Endothelial cell of umbilical vein (primary cell): Measurements from ENCODE around the gene CCDC170. TPM values are rescaled to one million over a fixed set of nuclear protein-coding genes. Genes with fewer than 3 reads are reported as not detected.

ENCODE experiments used
- BruUV-seq: library from RNA; stranded (reverse); fragments of 400-500 nt; replicated peaks from 2 replicates; lab custom pipeline; 2021; lab: Mats Ljungman, UMichigan
- CTCF ChIA-PET: fragments of 300-600, 350-600 bp; sonication (Branson Sonifier 250); formaldehyde crosslinking; loops from one replicate; lab custom pipeline; 2021; ENCODE audit warnings: antibody characterized with exemption, inconsistent platforms; lab: Charles Lee
- POLR2A ChIA-PET: fragments of 300-600, 350-600 bp; sonication (Branson Sonifier 250); formaldehyde crosslinking; loops from one replicate; lab custom pipeline; 2021; ENCODE audit warnings: antibody characterized with exemption, inconsistent platforms; lab: Charles Lee
- DNase-seq: peaks from one replicate; pipeline ENCODE4 v3.0.0-alpha.2; 2011; ENCODE audit warnings: low read depth, low spot score
- FAIRE-seq: peaks from 2 replicates; lab custom pipeline; 2011; peaks lifted over from hg19 to GRCh38; lab: Jason Lieb, UNC
- H2AFZ ChIP-seq: 2 replicates; pipeline ENCODE4 v1.6.0; 2012; ENCODE audit warnings: low read depth, low read length, control low read depth, inconsistent platforms
- H3K27ac ChIP-seq: 2 replicates; pipeline ENCODE4 v1.5.1; 2011; ENCODE audit warnings: low read depth, mild to moderate bottlenecking, control low read depth, low read length, moderate library complexity; ENCODE audit not compliant: insufficient read depth
- H3K27me3 ChIP-seq, 2 experiments: 2 replicates each; pipeline versions ENCODE4 v1.6.0 to v1.6.1; 2011; ENCODE audit warnings: low read length in 2 of 2, mixed read lengths in 1 of 2; ENCODE audit not compliant: control insufficient read depth in 2 of 2, insufficient read depth in 2 of 2
- H3K36me3 ChIP-seq, 2 experiments: 2 replicates in 1 of 2; 3 replicates in 1 of 2; pipeline ENCODE4 v1.5.1; 2011; ENCODE audit warnings: low read length in 2 of 2, mild to moderate bottlenecking in 1 of 2, moderate library complexity in 1 of 2; ENCODE audit not compliant: control insufficient read depth in 2 of 2, insufficient read depth in 2 of 2; ENCODE audit errors: extremely low read depth in 1 of 2
- H3K4me1 ChIP-seq: 3 replicates; pipeline ENCODE4 v1.5.1; 2011; ENCODE audit warnings: mild to moderate bottlenecking, low read length; ENCODE audit not compliant: control insufficient read depth, insufficient read depth; ENCODE audit errors: extremely low read depth
- H3K4me2 ChIP-seq: 2 replicates; pipeline ENCODE4 v1.6.1; 2011; ENCODE audit warnings: low read length, control low read depth, mixed read lengths; ENCODE audit not compliant: insufficient read depth
- H3K4me3 ChIP-seq, 3 experiments: fragments of 200-600 bp in 1 of 3; sonication (generic), shearing (Covaris generic) in 1 of 3; replicated peaks in 1 of 3; 2 replicates each; pipeline ENCODE4 v1.5.1; 2011 to 2016; ENCODE audit warnings: control low read depth in 3 of 3, low read length in 3 of 3, mild to moderate bottlenecking in 2 of 3, inconsistent platforms in 1 of 3, low read depth in 1 of 3, moderate library complexity in 1 of 3; ENCODE audit not compliant: insufficient read depth in 1 of 3
- H3K79me2 ChIP-seq: 2 replicates; pipeline ENCODE4 v1.6.0; 2012; ENCODE audit warnings: low read length, inconsistent platforms; ENCODE audit not compliant: control insufficient read depth, insufficient read depth
- H3K9ac ChIP-seq: replicated peaks from 2 replicates; pipeline ENCODE3; 2011; ENCODE audit warnings: low read length, control low read depth; ENCODE audit not compliant: insufficient read depth; ENCODE audit errors: extremely low read depth
- H3K9me1 ChIP-seq: replicated peaks from 3 replicates; pipeline ENCODE4 v1.6.0; 2011; ENCODE audit warnings: mild to moderate bottlenecking, low read length; ENCODE audit not compliant: control insufficient read depth, insufficient read depth; ENCODE audit errors: extremely low read depth
- H3K9me3 ChIP-seq: replicated peaks from 2 replicates; pipeline ENCODE4 v1.5.1; 2012; ENCODE audit warnings: low read length, inconsistent platforms; ENCODE audit not compliant: control insufficient read depth, insufficient read depth
- H4K20me1 ChIP-seq: replicated peaks from 2 replicates; pipeline ENCODE3; 2011; ENCODE audit warnings: mild to moderate bottlenecking, low read length; ENCODE audit not compliant: control insufficient read depth, insufficient read depth; ENCODE audit errors: extremely low read depth
- CTCF ChIP-seq, 2 donors: IDR thresholded peaks; 1 replicate in 1 of 2; 2 replicates in 1 of 2; pipeline ENCODE4 v1.5.1; 2011; ENCODE audit warnings: low read length in 2 of 2, mild to moderate bottlenecking in 2 of 2, moderate library complexity in 2 of 2, control low read depth in 1 of 2, inconsistent platforms in 1 of 2, low read depth in 1 of 2; ENCODE audit not compliant: insufficient read depth in 1 of 2; ENCODE audit errors: extremely low read depth in 1 of 2
- EZH2 ChIP-seq: IDR thresholded peaks from 2 replicates; pipeline ENCODE4 v1.6.1; 2012; ENCODE audit warnings: borderline replicate concordance, low read depth, mild to moderate bottlenecking, moderate library complexity, low read length, inconsistent platforms; ENCODE audit not compliant: severe bottlenecking
- FOS ChIP-seq: IDR thresholded peaks from 2 replicates; pipeline ENCODE4 v1.6.1; 2011; ENCODE audit warnings: mild to moderate bottlenecking, low read length, moderate library complexity, borderline replicate concordance; ENCODE audit not compliant: insufficient read depth
- JUN ChIP-seq: IDR thresholded peaks from 2 replicates; pipeline ENCODE4 v1.6.1; 2011; ENCODE audit warnings: borderline replicate concordance, low read depth; ENCODE audit not compliant: insufficient read length, insufficient read depth
- MAX ChIP-seq: IDR thresholded peaks from 2 replicates; pipeline ENCODE4 v1.6.1; 2011; ENCODE audit not compliant: insufficient read depth, insufficient read length
- MYC ChIP-seq: IDR thresholded peaks from one replicate; pipeline ENCODE4 v1.6.1; 2011; ENCODE audit warnings: mild to moderate bottlenecking, low read depth, low read length
- POLR2A ChIP-seq: IDR thresholded peaks from 2 replicates; pipeline ENCODE4 v1.6.1; 2012; ENCODE audit warnings: low read depth, mild to moderate bottlenecking, control low read depth, low read length
- dilution Hi-C: fragments of 300-500 bp; cut with MboI; formaldehyde crosslinking; loops from one replicate; pipeline ENCODE4 v1.15.0; 2019; ENCODE audit warnings: low sequenced_read_pairs; ENCODE audit not compliant: extremely low pct_ligation_motif_present
- intact Hi-C: fragments of 100-400 bp; cut with micrococcal nuclease; formaldehyde crosslinking; loops from one replicate; pipeline ENCODE4 v1.10.0; 2022
- polyA plus RNA-seq, 4 experiments: library from polyadenylated mRNA; depleted of rRNA in 3 of 4; stranded (reverse) in 3 of 4; unstranded in 1 of 4; fragments of >200 nt; gene quantifications; 2 replicates each; pipeline versions ENCODE4 v1.2.1 to v1.2.3, GENCODE V29; 2011 to 2012; ENCODE audit warnings: missing spikeins in 1 of 4
- total RNA-seq: library from RNA; stranded (reverse); gene quantifications from 2 replicates; pipeline ENCODE4 v1.2.3, GENCODE V29; 2021

CCDC170 gene
- total and polyA plus RNA-seq, 2 donors (not counting 3 experiments of a cell fraction or from before 2014, with no cell fraction given): 0.07 to 0.21 TPM

- no peaks in the 10 kb centered on the region for H4K20me1 ChIP-seq
- no TSS peak for BruUV-seq
- H3K79me2 ChIP-seq: no peaks in the 10 kb centered on the region
- no peaks in the 10 kb centered on the region for H3K36me3 ChIP-seq
- dilution Hi-C loops: no loop called here
- no peaks in the 10 kb centered on the region for H3K9me3 ChIP-seq
- intact Hi-C loops: no loop called here
- H3K4me2 ChIP-seq: no peak overlapping the region
- no peaks in the 10 kb centered on the region for H3K4me1 ChIP-seq
- no peak overlapping the region for H2AFZ ChIP-seq
- no peak overlapping the region for H3K4me3 ChIP-seq
- H3K9ac ChIP-seq: no peak overlapping the region
- FAIRE-seq (no peak), DNase-seq (no peak)
- H3K27ac ChIP-seq: no peak overlapping the region
- no peak for TF ChIP-seq CTCF (IDR thresholded peaks at IDR 0.05; ENCODE audit: extremely low read depth in 1 of 2, insufficient read depth in 1 of 2, low read depth in 1 of 2, low read length in 2 of 2)
- TF ChIP-seq EZH2: no peak
- no peak for TF ChIP-seq JUN
- TF ChIP-seq MAX: no peak
- TF ChIP-seq FOS: no peak
- no peak for TF ChIP-seq MYC
- no peak for TF ChIP-seq POLR2A
- H3K9me1 ChIP-seq: no peaks in the 10 kb centered on the region
- ChIA-PET CTCF (no interaction called here), POLR2A (no interaction called here)
- H3K27me3 ChIP-seq: no peaks in the 10 kb centered on the region
Observed at GRCh38 chr6:151551223-151551857, 57.5 kb downstream of the CCDC170 start.
